22Rv1 (cell line): ENCODE measurements around the gene EXOG.

Source experiments
- ZFX ChIP-seq: fragments of 450-650 bp; IDR thresholded peaks from 2 replicates; pipeline ENCODE4 v1.6.1; 2017; ENCODE audit warnings: antibody characterized with exemption, borderline replicate concordance
- TF ChIP-seq, protein P1 (sequence below): fragments of 450-650 bp; IDR thresholded peaks from 2 replicates; pipeline ENCODE4 v1.5.1; 2017; ENCODE audit warnings: mild to moderate bottlenecking

GRCh38 chr3:38555926-38556325 lies 59.8 kb downstream of the EXOG start:
- TF ChIP-seq, protein P1, sequence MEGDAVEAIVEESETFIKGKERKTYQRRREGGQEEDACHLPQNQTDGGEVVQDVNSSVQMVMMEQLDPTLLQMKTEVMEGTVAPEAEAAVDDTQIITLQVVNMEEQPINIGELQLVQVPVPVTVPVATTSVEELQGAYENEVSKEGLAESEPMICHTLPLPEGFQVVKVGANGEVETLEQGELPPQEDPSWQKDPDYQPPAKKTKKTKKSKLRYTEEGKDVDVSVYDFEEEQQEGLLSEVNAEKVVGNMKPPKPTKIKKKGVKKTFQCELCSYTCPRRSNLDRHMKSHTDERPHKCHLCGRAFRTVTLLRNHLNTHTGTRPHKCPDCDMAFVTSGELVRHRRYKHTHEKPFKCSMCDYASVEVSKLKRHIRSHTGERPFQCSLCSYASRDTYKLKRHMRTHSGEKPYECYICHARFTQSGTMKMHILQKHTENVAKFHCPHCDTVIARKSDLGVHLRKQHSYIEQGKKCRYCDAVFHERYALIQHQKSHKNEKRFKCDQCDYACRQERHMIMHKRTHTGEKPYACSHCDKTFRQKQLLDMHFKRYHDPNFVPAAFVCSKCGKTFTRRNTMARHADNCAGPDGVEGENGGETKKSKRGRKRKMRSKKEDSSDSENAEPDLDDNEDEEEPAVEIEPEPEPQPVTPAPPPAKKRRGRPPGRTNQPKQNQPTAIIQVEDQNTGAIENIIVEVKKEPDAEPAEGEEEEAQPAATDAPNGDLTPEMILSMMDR = no peak
- no peak for TF ChIP-seq ZFX
